ENCODE data around the gene RFX7.

RFX7 gene

DNA sequence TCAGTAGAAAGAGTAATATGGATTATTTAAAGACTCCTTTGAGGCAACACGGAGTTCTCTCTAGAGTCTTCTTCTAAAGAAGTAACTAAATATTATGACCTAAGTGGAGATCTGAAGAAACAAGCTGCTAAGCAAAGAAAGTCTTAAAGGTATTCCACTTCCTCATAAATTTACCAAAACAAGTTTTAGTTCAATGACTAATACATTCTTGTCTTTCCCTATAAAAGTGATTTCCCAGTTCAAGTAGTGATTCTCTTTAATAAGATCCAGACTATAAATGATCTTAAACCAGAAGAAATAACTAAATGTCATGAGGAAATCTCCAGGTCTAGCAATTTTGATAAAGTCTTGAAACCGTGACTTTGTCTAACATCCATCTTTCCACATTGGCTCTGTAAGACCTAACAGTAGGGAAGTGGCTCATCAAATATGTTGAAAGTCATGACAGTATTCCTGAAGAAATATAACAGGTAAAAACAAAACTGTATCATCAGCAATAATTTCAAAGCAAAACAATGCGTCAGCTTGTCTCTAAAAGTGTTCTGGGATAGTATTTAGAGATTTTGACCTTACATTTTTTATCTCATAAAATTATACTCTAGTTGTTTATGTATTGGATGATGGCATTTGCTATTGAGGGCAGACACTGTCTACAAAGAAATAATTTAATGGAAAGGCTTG, 198.5 kb downstream of the RFX7 start:
- no peak for DNase-seq (ENCODE audit: low read depth in 2 of 2)

DNA sequence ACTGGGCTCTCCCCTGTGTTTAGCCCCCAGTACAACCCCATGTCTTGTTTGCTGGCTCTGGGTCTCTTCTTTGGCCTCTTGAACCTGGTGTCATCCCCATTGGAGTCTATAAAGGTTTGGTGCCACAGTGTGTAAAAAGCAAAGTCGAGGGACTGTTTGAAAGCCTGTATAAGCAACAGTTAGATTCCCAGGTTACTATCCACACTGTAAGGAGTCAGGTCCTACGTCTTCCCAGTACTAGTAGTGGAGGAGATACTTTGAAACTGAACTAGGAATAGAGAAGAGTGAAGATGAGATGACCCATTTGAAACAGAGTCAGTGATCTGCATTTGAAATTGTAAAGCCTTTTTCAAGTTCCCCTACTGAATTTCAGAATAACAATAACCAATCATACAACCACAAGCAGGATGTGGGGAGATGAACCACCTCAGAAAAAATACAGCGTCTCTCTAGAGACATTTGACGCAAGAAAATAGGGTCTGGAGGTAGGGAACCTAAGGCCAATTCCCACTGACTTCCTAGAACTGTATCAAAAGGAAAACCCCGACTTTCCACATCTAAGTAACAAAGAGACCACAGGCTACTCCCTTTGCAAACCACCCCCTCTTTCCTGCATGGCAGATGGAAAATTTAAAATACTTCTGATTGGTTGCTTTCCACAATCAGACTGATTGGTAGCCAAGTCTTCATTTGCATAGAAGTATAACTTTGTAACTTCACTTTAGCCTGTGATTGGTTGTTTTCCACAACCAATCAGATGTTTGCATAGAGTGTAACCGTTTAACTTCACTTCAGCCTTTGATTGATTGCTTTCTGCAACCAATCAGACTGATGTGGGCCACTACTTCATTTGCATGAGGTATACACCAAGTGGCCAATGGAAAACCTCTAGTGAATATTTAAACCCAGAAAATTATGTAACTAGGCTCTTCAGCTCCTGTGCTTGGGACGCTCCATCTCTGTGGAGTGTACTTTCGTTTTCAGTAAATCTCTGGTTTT, 200.4 kb downstream of the RFX7 start:
- DNase-seq (ENCODE audit: low read depth in 2 of 2), result peak in 1 of 2 donors; percentile 24

- DNase-seq (ENCODE audit: low read depth in 2 of 2), result no peak
Measured at GRCh38 chr15:56042498-56042897, 201.2 kb downstream of the RFX7 start.

DNA sequence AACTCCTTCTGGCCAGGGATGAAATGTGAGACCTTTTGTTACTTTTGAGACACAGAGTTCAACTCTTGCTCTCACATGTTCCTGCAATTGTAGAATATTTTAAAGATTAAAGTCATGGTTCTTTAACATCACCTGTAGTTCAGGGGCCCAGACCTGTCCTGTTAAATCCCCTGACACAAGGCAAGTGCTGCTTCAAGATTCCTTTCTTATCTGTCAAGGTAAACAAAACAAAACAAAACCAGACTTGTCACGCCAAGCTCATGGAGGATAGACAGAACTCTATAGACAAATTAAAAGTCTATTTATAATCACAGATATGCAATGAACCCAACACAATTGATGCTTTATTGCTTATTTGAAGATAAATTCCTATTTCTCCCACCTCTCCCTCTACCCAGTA, 201.6 kb downstream of the RFX7 start:
- DNase-seq (ENCODE audit: low read depth in 2 of 2), result no peak

- no peak for DNase-seq (ENCODE audit: low read depth in 2 of 2)
Measured at GRCh38 chr15:56040081-56041035, 203.3 kb downstream of the RFX7 start.

- no peak for DNase-seq (ENCODE audit: low read depth in 2 of 2)
Measured at GRCh38 chr15:56038707-56039106, 205.0 kb downstream of the RFX7 start.

DNA sequence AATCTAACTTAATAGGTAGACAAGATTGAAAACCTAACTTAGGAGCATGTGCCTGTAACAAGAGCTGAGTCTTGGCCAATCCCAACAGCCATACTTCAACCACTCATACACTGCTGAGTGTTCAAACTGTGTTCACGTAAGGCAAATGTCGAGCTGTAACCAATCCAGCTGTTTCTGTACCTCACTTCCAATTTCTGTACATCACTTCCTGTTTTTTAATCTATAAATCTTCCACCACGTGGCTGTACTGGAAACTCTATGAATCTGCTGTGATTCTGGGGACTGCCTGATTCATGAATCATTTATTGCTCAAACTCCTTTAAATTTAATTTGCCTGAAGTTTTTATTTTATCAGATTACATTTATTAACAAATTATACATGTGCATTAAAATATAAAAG, 205.7 kb downstream of the RFX7 start:
- DNase-seq (ENCODE audit: low read depth in 2 of 2), result no peak

Data from stimulated activated CD8-positive, alpha-beta memory T cell treated with anti-CD3 and anti-CD28 coated beads, Interleukin-15, amount 100 ng/mL, for 4 hours (primary cell).